RPMI7951 (cell line): ENCODE data around the gene DNAJC2. TPM values are rescaled to one million over a fixed set of nuclear protein-coding genes. Genes with fewer than 3 reads are reported as not detected.
"Not testable (repeated sequence)": the region's sequence is repeated elsewhere in the genome, so short reads cannot be mapped to it uniquely, and the experiment has no call there.

Experiments
- DNase-seq: peaks from one replicate; pipeline ENCODE4 v3.0.0-alpha.2; 2012; ENCODE audit warnings: low read depth
- total RNA-seq: library from RNA; depleted of rRNA; stranded (reverse); fragments of >200 nt; shearing (Covaris generic); gene quantifications from 2 replicates; pipeline ENCODE4 v1.2.3, GENCODE V29; 2014; rRNA removed

The DNAJC2 gene
- total RNA-seq, 1 experiment from 2014 or later, result 22.1 TPM

- DNase-seq, result not testable (repeated sequence)
Measured at GRCh38 chr7:103264054-103264453, 80.5 kb downstream of the DNAJC2 start.

Other genes starting within 250 kb of the DNAJC2 start
- gene NAPEPLD, start 195.7 kb downstream of the DNAJC2 start, total RNA-seq, result 5.8 and 7.2 TPM in 2 replicates
- 78.1 and 90.8 TPM in 2 replicates for gene PMPCB, start 47.3 kb downstream of the DNAJC2 start, total RNA-seq
- gene PSMC2, start 2.9 kb upstream of the DNAJC2 start, total RNA-seq, result 372 and 400 TPM in 2 replicates
- gene SLC26A5, start 101.4 kb upstream of the DNAJC2 start, total RNA-seq, result not detected in 2 replicates